IPS DF 4.7 (cell line): ENCODE results near the gene GRIK2.

ENCODE experiments used
- DNase-seq: peaks from one replicate; pipeline ENCODE4 v3.0.0-alpha.2; 2013; ENCODE audit warnings: low spot score; ENCODE audit errors: extremely low read depth

Gene GRIK2

DNA sequence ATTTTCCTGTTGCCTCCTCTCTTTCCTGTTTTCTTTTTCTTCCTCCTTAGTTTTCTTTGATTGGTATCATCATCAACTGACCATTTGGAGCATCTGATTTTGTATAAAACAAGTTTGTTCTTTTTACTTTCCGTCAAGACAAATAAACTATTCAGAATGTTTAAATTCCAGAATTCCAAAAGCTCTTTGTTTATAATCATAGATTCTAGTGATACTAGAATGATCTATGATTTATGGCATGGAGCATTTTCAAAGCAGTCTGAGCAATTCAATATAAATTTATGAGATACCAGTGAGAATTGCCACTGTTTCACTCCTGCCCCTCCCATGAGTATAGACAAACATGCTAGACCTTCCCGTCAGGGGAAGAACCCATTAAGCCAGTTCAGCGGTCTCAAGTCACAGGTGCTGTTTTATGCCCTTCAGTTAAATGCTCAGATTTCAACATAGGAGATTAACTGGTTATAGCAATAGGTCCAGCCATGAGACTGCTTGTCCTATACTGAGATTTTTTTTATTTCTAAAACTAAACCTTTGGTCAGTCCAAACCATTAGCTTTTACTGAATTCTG lies 60.7 kb downstream of the GRIK2 start:
- no peak for DNase-seq

GRCh38 chr6:101458336-101458735 lies 64.8 kb downstream of the GRIK2 start:
- no peak for DNase-seq

DNA sequence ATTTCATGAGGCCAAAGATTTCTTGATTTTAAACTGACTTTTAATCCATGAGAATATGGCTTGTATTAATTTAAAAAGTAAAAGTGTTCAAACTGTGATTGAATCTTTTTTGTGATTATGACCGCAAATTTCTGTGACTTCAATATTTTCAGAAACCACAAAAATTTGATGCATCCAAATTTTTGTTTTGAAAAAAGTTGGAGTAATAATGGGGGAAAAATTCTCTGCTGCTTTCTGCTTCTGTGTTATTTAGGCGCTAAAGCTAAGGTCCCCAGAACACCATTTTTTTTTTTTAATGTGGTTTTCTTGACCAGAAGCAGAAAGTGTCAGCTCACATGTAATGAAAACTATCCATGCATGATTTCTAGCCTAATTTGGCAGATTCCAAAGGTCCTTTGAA lies 65.3 kb downstream of the GRIK2 start:
- DNase-seq: no peak

DNA sequence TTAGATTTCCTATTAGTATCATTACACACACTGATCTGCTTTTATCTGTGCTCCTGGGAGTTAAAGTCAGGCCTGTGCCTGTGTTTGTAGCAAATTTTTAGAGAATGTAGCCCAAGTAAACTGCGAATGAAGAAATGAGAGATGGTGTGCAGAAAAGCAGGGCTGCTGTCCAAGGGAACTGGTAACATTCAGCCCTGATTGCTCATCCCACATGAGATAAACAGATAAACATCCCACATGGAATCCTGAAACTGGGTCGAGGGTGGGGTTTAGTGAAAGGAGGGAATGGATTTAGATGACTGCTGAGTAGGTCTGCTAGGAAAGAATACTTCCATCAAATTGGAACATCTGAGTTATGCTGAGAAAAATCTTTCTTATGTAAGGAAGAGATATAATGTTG lies 69.1 kb downstream of the GRIK2 start:
- no peak for DNase-seq

DNA sequence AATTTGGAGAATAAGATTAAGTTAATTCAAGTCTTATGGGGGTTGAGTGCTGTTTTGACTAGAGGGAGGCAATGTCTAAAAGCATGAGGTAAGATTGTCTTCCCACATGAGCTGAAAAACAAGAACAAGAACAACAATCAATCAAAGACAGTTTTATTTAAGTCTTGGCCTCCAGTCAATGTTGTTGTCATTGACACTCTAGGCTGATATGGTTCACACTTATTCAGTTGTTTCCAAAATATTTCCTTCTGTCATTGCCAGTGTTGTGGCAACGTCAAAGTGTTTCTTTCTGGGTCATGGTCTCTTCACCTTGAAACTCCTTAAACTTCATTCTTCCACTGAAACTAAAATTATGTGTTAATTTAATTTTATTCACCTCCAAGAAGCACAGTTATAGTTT lies 72.4 kb downstream of the GRIK2 start:
- no peak for DNase-seq

- DNase-seq: no peak
Measured at GRCh38 chr6:101477436-101477835, 83.9 kb downstream of the GRIK2 start.

DNA sequence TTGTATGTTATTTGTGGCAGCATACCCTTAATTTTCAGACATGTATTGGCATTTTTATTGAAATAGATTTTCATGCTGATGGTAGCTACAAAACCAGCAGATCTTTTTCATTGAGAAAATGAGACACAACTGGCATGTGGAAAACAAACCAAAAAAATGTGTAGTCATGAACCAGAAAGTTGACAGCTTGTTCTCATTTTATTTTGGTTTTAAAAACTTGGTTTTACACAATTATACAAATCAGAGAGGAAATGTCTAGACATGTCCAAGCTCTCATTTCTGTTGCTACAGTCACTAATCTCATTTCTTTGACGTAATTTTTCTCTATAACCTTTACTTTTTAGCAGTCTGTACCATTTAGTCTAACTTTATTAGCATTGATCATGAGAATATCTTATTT lies 85.4 kb downstream of the GRIK2 start:
- no peak for DNase-seq

- no peak for DNase-seq
Measured at GRCh38 chr6:101482606-101483005, 89.1 kb downstream of the GRIK2 start.

- DNase-seq: no peak
Measured at GRCh38 chr6:101484781-101485180, 91.3 kb downstream of the GRIK2 start.

DNA sequence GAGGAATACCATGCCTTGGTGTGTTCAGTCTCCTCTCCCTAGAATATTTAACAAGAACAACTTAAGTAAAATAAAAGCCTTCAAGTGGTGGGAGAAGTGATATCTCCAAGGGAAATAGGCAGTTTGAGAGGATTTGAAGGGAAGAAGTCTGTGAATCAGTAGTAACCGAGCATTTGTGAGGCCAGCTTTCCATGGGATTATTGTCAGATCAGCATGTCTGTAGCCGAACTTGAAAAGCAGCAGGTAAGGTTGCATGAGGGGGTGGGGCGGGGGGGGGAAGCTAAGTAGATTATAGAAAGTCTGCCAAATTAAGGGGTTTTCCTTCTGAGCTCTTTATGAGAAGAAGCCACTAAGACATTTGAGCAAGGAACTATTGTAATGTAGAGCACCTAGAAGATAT lies 92.6 kb downstream of the GRIK2 start:
- DNase-seq: no peak

GRCh38 chr6:101486726-101487125 lies 93.2 kb downstream of the GRIK2 start:
- no peak for DNase-seq

GRCh38 chr6:101489456-101489855 lies 95.9 kb downstream of the GRIK2 start:
- no peak for DNase-seq

- no peak for DNase-seq
Measured at GRCh38 chr6:101490857-101491256, 97.3 kb downstream of the GRIK2 start.

DNA sequence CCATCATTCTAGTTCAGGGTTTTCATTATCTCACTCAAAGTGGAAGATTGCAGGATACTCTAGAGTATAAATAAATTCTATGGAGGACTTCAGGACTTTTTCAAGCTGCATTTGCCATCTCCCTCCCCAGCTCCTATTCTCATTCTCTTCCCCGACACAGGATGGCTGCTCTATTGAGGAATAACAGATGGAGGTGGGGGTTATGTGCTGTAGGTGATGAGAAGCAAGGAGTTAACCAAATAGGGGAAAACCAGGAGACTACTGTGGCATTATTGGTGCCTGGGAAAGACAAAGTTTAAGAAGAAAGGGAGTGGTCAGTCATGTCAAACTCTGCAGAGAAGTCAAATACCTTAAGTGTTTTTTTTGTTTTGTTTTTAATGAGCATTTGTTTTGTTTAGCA lies 109.3 kb downstream of the GRIK2 start:
- no peak for DNase-seq

- DNase-seq: no peak
Measured at GRCh38 chr6:101509536-101509935, 116.0 kb downstream of the GRIK2 start.

- no peak for DNase-seq
Measured at GRCh38 chr6:101513181-101513580, 119.7 kb downstream of the GRIK2 start.

- DNase-seq: no peak
Measured at GRCh38 chr6:101516578-101516977, 123.1 kb downstream of the GRIK2 start.

DNA sequence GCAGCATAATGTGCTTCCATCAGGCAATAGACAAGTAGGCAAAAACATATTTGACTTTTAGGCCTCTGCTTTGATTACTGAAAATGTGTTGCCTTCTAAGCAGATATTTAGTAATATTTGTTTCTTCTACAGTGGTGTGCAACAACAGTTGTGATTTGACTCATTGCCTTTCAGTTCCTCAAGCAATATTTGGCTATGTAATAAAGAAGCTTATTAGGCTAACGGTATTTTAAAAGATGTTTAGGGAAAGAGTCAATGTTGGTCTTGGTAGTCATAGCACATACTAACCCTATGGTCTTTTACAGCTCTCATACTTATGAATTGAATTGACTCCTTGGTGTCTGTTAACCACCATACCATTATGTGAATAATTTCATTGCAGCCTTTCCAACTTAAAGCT lies 124.1 kb downstream of the GRIK2 start:
- DNase-seq: no peak

DNA sequence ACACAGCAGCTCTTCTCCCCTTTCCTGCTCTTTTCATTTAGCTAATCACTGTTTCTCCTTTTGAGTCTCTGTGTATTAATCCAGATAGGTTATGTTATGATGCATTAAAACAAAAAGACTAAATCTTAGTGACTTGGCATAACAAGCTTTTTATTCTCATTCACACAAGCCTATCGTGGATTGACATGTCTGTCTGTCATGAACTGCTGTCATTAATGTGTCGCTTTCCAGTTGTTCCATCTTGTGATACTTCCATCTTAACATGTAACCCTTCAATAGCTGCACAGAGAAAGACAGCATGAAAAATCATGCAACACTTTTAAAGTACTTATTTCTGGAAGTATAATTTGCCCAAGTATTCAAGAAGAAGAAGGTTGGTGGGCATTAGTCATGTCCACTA lies 128.7 kb downstream of the GRIK2 start:
- DNase-seq: no peak

DNA sequence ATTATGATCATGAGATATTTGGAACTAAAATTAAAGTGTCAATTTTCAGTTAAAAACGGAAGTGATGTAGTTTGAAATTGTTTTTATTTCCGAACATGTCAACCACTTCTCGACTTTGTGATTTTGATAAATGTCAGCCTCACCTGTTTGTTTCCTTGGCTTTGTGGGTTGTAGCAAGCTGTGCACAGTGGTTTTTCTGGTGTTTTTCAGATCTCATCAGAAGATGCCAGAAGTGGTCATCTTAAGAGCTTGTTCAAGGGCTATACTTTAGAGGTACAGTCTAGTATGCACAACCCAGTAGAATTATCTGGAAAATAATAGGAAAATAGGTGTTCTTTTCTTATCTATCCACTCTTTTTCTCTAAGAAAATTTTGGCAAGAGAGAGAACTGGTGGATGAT lies 134.0 kb downstream of the GRIK2 start:
- no peak for DNase-seq

GRCh38 chr6:101528801-101529200 lies 135.3 kb downstream of the GRIK2 start:
- DNase-seq: no peak

GRCh38 chr6:101531538-101531937 lies 138.0 kb downstream of the GRIK2 start:
- no peak for DNase-seq

- no peak for DNase-seq
Measured at GRCh38 chr6:101534386-101534785, 140.9 kb downstream of the GRIK2 start.

DNA sequence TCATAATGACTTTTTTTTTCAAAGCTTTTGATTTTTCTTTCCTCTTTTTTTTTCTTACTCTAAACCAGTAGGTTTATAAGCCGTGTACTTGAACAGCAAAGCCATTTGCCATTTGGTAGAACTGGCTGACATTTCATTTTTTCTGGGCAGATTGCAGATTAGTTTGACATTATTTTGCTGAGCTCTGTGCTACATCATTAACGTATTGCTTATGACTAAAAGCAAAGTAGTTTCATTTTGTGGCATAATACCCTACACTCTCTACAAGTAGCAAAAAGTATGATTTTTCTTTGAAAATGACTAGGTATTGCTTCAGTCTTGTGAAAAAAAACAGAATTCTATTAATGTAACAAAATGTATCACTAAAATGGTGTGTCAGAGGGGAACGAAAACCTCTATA lies 141.3 kb downstream of the GRIK2 start:
- DNase-seq: no peak
